SU-DHL-6 (cell line): ENCODE data around the gene REN.

ENCODE experiments used
- H2AFZ ChIP-seq: fragments of 200-600 bp; sonication (generic); 2 replicates; pipeline ENCODE4 v1.6.1; 2014; ENCODE audit warnings: low read depth, mild to moderate bottlenecking, moderate library complexity, mixed read lengths, antibody characterized with exemption, low read length; ENCODE audit not compliant: severe bottlenecking
- H3F3A ChIP-seq: fragments of 200-600 bp; shearing (Covaris generic); 2 replicates; pipeline ENCODE4 v1.6.0; 2016; ENCODE audit warnings: antibody characterized with exemption, mild to moderate bottlenecking; ENCODE audit not compliant: insufficient read depth
- H3K27ac ChIP-seq: fragments of 200-600 bp; sonication (generic); 2 replicates; pipeline ENCODE4 v1.5.1; 2016; ENCODE audit warnings: low read depth, mild to moderate bottlenecking, low read length, moderate library complexity, mixed read lengths
- H3K27me3 ChIP-seq: fragments of 200-600 bp; sonication (generic), shearing (Covaris generic); 2 replicates; pipeline ENCODE4 v1.6.0; 2014; ENCODE audit warnings: mild to moderate bottlenecking, low read length
- H3K36me3 ChIP-seq: fragments of 200-600 bp; sonication (generic); 2 replicates; pipeline ENCODE4 v1.6.1; 2014; ENCODE audit warnings: mild to moderate bottlenecking, low read length, mixed read lengths
- H3K4me2 ChIP-seq: fragments of 300-600, 200-600 bp; shearing (Covaris generic), sonication (generic); 2 replicates; pipeline ENCODE4 v1.6.0; 2014; ENCODE audit warnings: low read length, low read depth, mild to moderate bottlenecking; ENCODE audit not compliant: poor library complexity, severe bottlenecking
- H3K4me3 ChIP-seq: fragments of 200-600 bp; sonication (generic); 2 replicates; pipeline ENCODE4 v1.5.1; 2014; ENCODE audit warnings: antibody characterized with exemption, low read length, mild to moderate bottlenecking, mixed read lengths; ENCODE audit not compliant: insufficient read depth, poor library complexity, severe bottlenecking
- H3K79me2 ChIP-seq: fragments of 200-600 bp; sonication (generic); 2 replicates; pipeline ENCODE4 v1.6.1; 2014; ENCODE audit warnings: mild to moderate bottlenecking, low read length, moderate library complexity; ENCODE audit not compliant: insufficient read depth
- H3K9ac ChIP-seq: fragments of 200-600 bp; sonication (generic); 2 replicates; pipeline ENCODE4 v1.7.0; 2014; ENCODE audit warnings: mild to moderate bottlenecking, low read length
- H3K9me2 ChIP-seq: fragments of 200-600 bp; sonication (generic); replicated peaks from 2 replicates; pipeline ENCODE4 v1.6.1; 2014; ENCODE audit warnings: low read length; ENCODE audit not compliant: insufficient read depth
- H3K9me3 ChIP-seq: fragments of 200-600 bp; sonication (generic); 2 replicates; pipeline ENCODE4 v1.6.1; 2014; ENCODE audit warnings: low read length, mixed read lengths; ENCODE audit not compliant: insufficient read depth
- H4K20me1 ChIP-seq: fragments of 200-600 bp; sonication (generic); 2 replicates; pipeline ENCODE4 v1.6.1; 2014; ENCODE audit warnings: low read depth, mild to moderate bottlenecking, antibody characterized with exemption, low read length, moderate library complexity, mixed read lengths
- CTCF ChIP-seq: fragments of 200-600 bp; sonication (generic); IDR thresholded peaks from one replicate; pipeline ENCODE4 v1.5.1; 2017; ENCODE audit warnings: antibody characterized with exemption, mild to moderate bottlenecking, low read length, moderate library complexity; ENCODE audit not compliant: insufficient read depth, poor library complexity, severe bottlenecking
- EZH2phosphoT487 ChIP-seq: fragments of 200-600 bp; sonication (generic), shearing (Covaris generic); conservative IDR thresholded peaks from 2 replicates; pipeline ENCODE4 v1.6.1; 2018; ENCODE audit warnings: mild to moderate bottlenecking, antibody characterized with exemption, low read length, moderate library complexity, mixed read lengths

The REN gene

GRCh38 chr1:204191456-204191855 is 25.3 kb upstream of the REN start:
- Histone ChIP-seq H3K9ac (no peak overlapping the region), H3F3A (no peaks in the 10 kb centered on the region), H3K27me3 (no peaks in the 10 kb centered on the region), H3K9me3 (no peaks in the 10 kb centered on the region), H3K36me3 (no peaks in the 10 kb centered on the region), H2AFZ (no peak overlapping the region), H3K9me2 (no peaks in the 10 kb centered on the region), H3K4me3 (no peak overlapping the region), H4K20me1 (no peaks in the 10 kb centered on the region), H3K4me2 (no peak overlapping the region), H3K79me2 (no peaks in the 10 kb centered on the region), H3K27ac (no peak overlapping the region)
- TF ChIP-seq CTCF = no peak
- no peak for TF ChIP-seq EZH2phosphoT487

GRCh38 chr1:204190212-204191211 is 24.4 kb upstream of the REN start:
- no peak overlapping the region for H3K9ac ChIP-seq
- H3K9me3 ChIP-seq = no peaks in the 10 kb centered on the region
- no peaks in the 10 kb centered on the region for H3K27me3 ChIP-seq
- H3K4me2 ChIP-seq = no peak overlapping the region
- no peaks in the 10 kb centered on the region for H3K36me3 ChIP-seq
- no peaks in the 10 kb centered on the region for H3F3A ChIP-seq
- H4K20me1 ChIP-seq = no peaks in the 10 kb centered on the region
- no peaks in the 10 kb centered on the region for H3K9me2 ChIP-seq
- no peak for TF ChIP-seq EZH2phosphoT487
- TF ChIP-seq CTCF = no peak
- no peak overlapping the region for H3K27ac ChIP-seq
- no peak overlapping the region for H2AFZ ChIP-seq
- H3K4me3 ChIP-seq = no peak overlapping the region
- H3K79me2 ChIP-seq = no peaks in the 10 kb centered on the region

GRCh38 chr1:204188959-204189639 is 23.0 kb upstream of the REN start:
- H3K9ac ChIP-seq = no peak overlapping the region
- H3K4me2 ChIP-seq = no peak overlapping the region
- no peak for TF ChIP-seq CTCF
- TF ChIP-seq EZH2phosphoT487 = no peak
- H3K27ac ChIP-seq = no peak overlapping the region
- H3K27me3 ChIP-seq = no peaks in the 10 kb centered on the region
- H3K4me3 ChIP-seq = no peak overlapping the region
- H2AFZ ChIP-seq = no peak overlapping the region
- H3K9me2 ChIP-seq = no peaks in the 10 kb centered on the region
- H3F3A ChIP-seq = no peaks in the 10 kb centered on the region
- H3K36me3 ChIP-seq = no peaks in the 10 kb centered on the region
- no peaks in the 10 kb centered on the region for H3K79me2 ChIP-seq
- no peaks in the 10 kb centered on the region for H3K9me3 ChIP-seq
- no peaks in the 10 kb centered on the region for H4K20me1 ChIP-seq
